Liver (tissue), 9 donors: ENCODE data around the gene RANBP3. TPM values are rescaled to one million over a fixed set of nuclear protein-coding genes. Genes with fewer than 3 reads are reported as not detected.
A peak's percentile ranks its signal among the peaks of the same experiment; 100 is the strongest.
"Not testable (repeated sequence)": the region's sequence is repeated elsewhere in the genome, so short reads cannot be mapped to it uniquely, and the experiment has no call there.

Source experiments
- DNase-seq: peaks from one replicate; pipeline ENCODE4 v3.0.0-alpha.2; 2017; ENCODE audit warnings: low spot score
- H3K27ac ChIP-seq, 2 donors: one replicate each; pipeline ENCODE4 v1.7.0; 2013; ENCODE audit warnings: inconsistent platforms in 2 of 2, low read length in 2 of 2, control low read depth in 1 of 2, low read depth in 1 of 2, mild to moderate bottlenecking in 1 of 2
- H3K27me3 ChIP-seq, 4 donors: one replicate each; pipeline versions ENCODE4 v1.6.1 to v1.7.0; 2013; ENCODE audit warnings: low read length in 3 of 4, inconsistent platforms in 1 of 4, mild to moderate bottlenecking in 1 of 4, moderate library complexity in 1 of 4; ENCODE audit not compliant: control insufficient read depth in 4 of 4, insufficient read depth in 4 of 4
- H3K36me3 ChIP-seq, 4 donors: one replicate each; pipeline versions ENCODE4 v1.6.1 to v1.7.0; 2013; ENCODE audit warnings: low read length in 3 of 4, mild to moderate bottlenecking in 3 of 4, low read depth in 1 of 4, moderate library complexity in 1 of 4; ENCODE audit not compliant: control insufficient read depth in 4 of 4, insufficient read depth in 3 of 4
- H3K4me1 ChIP-seq, 4 donors: one replicate each; pipeline versions ENCODE4 v1.6.1 to v1.7.0; 2013; ENCODE audit warnings: low read length in 3 of 4, mild to moderate bottlenecking in 3 of 4, moderate library complexity in 1 of 4; ENCODE audit not compliant: control insufficient read depth in 4 of 4, insufficient read depth in 4 of 4
- H3K4me3 ChIP-seq, 3 donors: one replicate each; pipeline versions ENCODE4 v1.6.1 to v1.7.0; 2013; ENCODE audit warnings: low read length in 3 of 3, control low read depth in 1 of 3, low read depth in 1 of 3, mild to moderate bottlenecking in 1 of 3
- H3K9ac ChIP-seq, 2 donors: one replicate each; pipeline ENCODE4 v1.7.0; 2013; ENCODE audit warnings: low read length in 2 of 2, mild to moderate bottlenecking in 2 of 2, moderate library complexity in 2 of 2, control low read depth in 1 of 2, low read depth in 1 of 2
- H3K9me3 ChIP-seq, 4 donors: one replicate each; pipeline versions ENCODE4 v1.6.1 to v1.7.0; 2013; ENCODE audit warnings: low read length in 3 of 4; ENCODE audit not compliant: control insufficient read depth in 4 of 4
- FOXA1 ChIP-seq: IDR thresholded peaks from 2 replicates; pipeline ENCODE4 v1.6.1; 2016; ENCODE audit warnings: antibody characterized with exemption
- FOXA2 ChIP-seq: IDR thresholded peaks from 2 replicates; pipeline ENCODE4 v1.6.1; 2016; ENCODE audit warnings: antibody characterized with exemption
- GABPA ChIP-seq, 2 donors: IDR thresholded peaks in 1 of 2; conservative IDR thresholded peaks in 1 of 2; 2 replicates each; pipeline ENCODE4 v1.6.1; 2016; ENCODE audit warnings: antibody characterized with exemption in 2 of 2, mild to moderate bottlenecking in 1 of 2, moderate library complexity in 1 of 2
- HNF4A ChIP-seq, 2 donors: conservative IDR thresholded peaks; 2 replicates each; pipeline ENCODE4 v1.6.1; 2016; ENCODE audit warnings: antibody characterized with exemption in 2 of 2, mild to moderate bottlenecking in 2 of 2
- NR2F2 ChIP-seq: IDR thresholded peaks from 2 replicates; pipeline ENCODE4 v1.6.1; 2016; ENCODE audit warnings: antibody characterized with exemption
- RXRA ChIP-seq, 2 donors: IDR thresholded peaks; 2 replicates each; pipeline ENCODE4 v1.6.1; 2017 to 2018; ENCODE audit warnings: antibody characterized with exemption in 2 of 2, mild to moderate bottlenecking in 1 of 2
- SP1 ChIP-seq: IDR thresholded peaks from 2 replicates; pipeline ENCODE4 v1.6.1; 2018; ENCODE audit warnings: antibody characterized with exemption, mild to moderate bottlenecking
- YY1 ChIP-seq: IDR thresholded peaks from 2 replicates; pipeline ENCODE4 v1.6.1; 2016; ENCODE audit warnings: antibody characterized with exemption, mild to moderate bottlenecking
- WGBS: extraction: QIAGEN DNeasy Blood & Tissue Kit; methylation state at CpG from one replicate; pipeline ENCODE4 v1.1.7; 2013; 5-methylcytosine and 5-hydroxymethylcytosine counted together
- polyA plus RNA-seq, 2 donors: library from polyadenylated mRNA; stranded (reverse) in 1 of 2; unstranded in 1 of 2; fragments of 200-250 nt in 1 of 2; fragments of >200 nt in 1 of 2; fragmentation: Nextera tagmentation in 1 of 2; extraction: Ambion mirVana in 1 of 2; gene quantifications; one replicate each; pipeline versions ENCODE4 v1.2.1 to v1.2.3, GENCODE V29; 2013 to 2015
- total RNA-seq, 2 donors: library from RNA; depleted of rRNA; stranded (reverse); fragments of >200 nt; gene quantifications; one replicate each; pipeline ENCODE4 v1.2.3, GENCODE V29; 2014
- TF ChIP-seq, protein P1 (sequence below): IDR thresholded peaks from 2 replicates; pipeline ENCODE4 v1.6.1; 2016; ENCODE audit warnings: antibody characterized with exemption
- TF ChIP-seq, protein P2 (sequence below): IDR thresholded peaks from 2 replicates; pipeline ENCODE4 v1.6.1; 2016; ENCODE audit warnings: antibody characterized with exemption
- TF ChIP-seq, protein P3 (sequence below): IDR thresholded peaks from 2 replicates; pipeline ENCODE4 v1.6.1; 2016; ENCODE audit warnings: antibody characterized with exemption
- TF ChIP-seq, protein P4 (sequence below): IDR thresholded peaks from 2 replicates; pipeline ENCODE4 v1.6.1; 2016; ENCODE audit warnings: antibody characterized with exemption, mild to moderate bottlenecking
- donor health status: healthy.
- donor health status: healthy.
- donor health status: healthy.
- donor health status: healthy.
- donor health status: healthy.

Gene RANBP3
- total and polyA plus RNA-seq, 4 donors, result 10.0 to 23.3 (median 20.7) TPM

DNA sequence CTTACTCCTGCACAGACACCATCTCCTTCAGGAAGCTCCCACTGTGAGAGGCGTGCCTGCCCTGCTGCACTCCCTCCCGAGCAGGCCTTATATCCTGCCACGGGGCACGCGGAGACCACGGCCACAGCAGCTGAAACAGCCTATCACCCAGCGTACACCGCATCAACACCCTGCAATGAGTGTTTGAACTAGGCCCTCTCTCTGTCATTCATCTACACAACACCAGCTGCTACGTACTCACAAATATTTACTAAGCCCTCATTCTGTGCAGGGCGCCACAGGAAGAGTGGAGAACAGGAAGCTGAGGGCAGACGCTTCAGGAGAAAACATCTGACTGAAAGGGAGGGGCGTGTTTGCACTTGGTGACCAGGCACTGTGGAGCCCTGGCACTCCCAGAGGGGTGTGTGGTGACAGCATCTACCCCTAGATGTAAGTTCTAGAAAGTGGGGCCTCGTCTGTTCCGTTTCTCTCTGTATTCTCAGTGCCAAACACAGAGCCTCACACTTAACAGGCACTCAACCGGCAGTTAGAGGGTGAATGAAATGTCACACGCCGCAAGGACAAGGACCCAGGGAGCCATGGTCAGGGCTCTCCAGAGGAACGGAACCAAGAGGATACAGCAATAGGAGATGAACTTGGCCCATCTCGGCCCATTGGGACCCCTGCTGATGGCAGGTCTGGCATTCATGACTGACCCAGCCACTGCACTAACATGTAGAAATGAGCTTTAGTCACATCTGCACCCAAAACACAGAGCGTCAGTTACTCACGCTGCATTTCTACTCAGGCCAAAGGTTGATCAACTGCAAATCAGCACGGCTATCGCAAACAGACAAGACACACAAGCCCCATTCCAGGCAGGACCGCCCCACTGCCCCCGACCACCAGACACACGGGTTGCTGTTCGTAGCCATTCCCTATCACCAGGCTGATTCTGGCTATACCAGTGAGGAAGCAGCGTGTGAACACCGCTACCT is 15.7 kb downstream of the RANBP3 start (continued):
- TF ChIP-seq, protein P1, sequence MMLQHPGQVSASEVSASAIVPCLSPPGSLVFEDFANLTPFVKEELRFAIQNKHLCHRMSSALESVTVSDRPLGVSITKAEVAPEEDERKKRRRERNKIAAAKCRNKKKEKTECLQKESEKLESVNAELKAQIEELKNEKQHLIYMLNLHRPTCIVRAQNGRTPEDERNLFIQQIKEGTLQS, result no peak
- peak; percentile 62 for TF ChIP-seq YY1
- TF ChIP-seq FOXA2, result peak; percentile 58
- no peak for TF ChIP-seq NR2F2

DNA sequence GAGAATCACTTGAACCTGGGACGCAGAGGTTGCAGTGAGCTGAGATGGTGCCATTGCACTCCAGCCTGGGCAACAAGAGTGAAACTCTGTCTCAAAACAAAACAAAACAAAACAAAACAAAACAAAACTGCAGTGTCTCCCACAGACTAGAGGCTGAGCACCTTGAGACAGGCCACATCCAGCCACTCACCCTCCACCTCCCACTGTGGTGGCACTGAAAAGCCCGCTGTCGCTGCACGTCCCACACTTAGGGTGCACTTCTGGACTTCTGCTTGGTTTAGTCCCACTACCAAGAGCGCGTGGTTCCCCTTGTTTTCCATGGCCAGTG is 16.3 kb downstream of the RANBP3 start:
- not testable (repeated sequence) for H3K36me3 ChIP-seq, H3K9me3 ChIP-seq, DNase-seq, H3K27me3 ChIP-seq
- Histone ChIP-seq H3K4me1 (peaks cover 24 to 58% (median 38%) of the 10 kb centered on the region in 4 donors), H3K27ac (peak overlapping the region; percentile 94 to 99), H3K4me3 (peak overlapping the region in 1 of 3 donors; percentile 5), H3K9ac (peak overlapping the region in 1 of 2 donors; percentile 18)
- 52% methylated on average over 6 of the region's 6 CpGs for WGBS

DNA sequence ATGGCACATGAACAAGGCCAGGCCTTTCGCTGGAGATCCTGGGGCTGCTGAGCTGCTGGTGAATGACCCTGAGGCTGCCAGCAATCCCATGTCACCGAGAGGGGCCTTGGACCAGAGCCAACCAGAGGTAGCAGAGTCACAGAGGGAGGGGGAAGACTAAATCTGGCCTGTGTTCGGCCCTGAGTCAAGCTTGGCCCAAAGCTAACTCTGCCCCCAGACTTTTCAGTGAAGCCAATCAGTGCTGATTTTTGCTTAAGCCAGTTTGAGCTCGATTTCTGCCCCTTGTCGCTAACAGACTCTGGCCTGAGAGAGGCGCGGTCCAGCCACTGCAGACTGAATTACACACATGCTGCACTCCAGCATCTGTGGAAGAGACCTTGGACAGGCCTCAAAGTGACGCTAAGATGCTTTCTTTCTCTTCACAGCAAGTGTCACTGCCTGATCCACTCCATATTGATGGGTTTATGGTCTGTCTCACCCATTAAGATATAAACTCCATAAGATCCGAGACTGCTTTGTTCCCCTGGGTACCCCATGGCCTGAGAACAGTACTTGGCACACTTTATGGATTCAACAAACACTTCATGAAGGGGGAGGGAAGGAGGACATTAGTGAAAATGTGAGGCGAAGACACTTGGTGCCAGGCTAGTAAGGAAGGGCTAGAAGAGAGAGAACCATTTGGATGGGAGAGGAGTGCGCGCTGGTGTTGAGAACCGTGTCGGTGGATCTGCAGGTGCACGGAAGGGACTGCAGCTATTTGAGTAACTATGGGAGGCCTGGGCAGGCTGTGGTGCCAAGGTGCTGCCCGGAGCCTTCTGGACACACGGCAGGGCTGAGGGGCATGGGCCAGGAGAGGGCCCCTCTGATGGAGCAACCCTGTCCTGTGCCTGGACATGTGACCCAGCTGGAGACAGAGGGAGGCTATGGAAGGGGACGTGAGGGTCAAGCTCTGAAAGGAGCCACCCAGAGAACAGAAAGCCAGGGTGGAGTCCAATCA is 17.6 kb downstream of the RANBP3 start:
- H3K27ac ChIP-seq, result peak overlapping the region; percentile 48 to 65
- 73% methylated on average over 18 of the region's 18 CpGs for WGBS
- no peaks in the 10 kb centered on the region for H3K9me3 ChIP-seq
- TF ChIP-seq FOXA1 (no peak), SP1 (peak; percentile 18), RXRA (IDR thresholded peaks at IDR 0.05) (peak; percentile 60 to 89)
- no peaks in the 10 kb centered on the region for H3K36me3 ChIP-seq
- no peak overlapping the region for H3K4me3 ChIP-seq
- peaks cover 22 to 58% (median 36%) of the 10 kb centered on the region in 4 donors for H3K4me1 ChIP-seq
- H3K9ac ChIP-seq, result peak overlapping the region in 1 of 2 donors; percentile 22
- peak; percentile 68 for DNase-seq
- H3K27me3 ChIP-seq, result no peaks in the 10 kb centered on the region

DNA sequence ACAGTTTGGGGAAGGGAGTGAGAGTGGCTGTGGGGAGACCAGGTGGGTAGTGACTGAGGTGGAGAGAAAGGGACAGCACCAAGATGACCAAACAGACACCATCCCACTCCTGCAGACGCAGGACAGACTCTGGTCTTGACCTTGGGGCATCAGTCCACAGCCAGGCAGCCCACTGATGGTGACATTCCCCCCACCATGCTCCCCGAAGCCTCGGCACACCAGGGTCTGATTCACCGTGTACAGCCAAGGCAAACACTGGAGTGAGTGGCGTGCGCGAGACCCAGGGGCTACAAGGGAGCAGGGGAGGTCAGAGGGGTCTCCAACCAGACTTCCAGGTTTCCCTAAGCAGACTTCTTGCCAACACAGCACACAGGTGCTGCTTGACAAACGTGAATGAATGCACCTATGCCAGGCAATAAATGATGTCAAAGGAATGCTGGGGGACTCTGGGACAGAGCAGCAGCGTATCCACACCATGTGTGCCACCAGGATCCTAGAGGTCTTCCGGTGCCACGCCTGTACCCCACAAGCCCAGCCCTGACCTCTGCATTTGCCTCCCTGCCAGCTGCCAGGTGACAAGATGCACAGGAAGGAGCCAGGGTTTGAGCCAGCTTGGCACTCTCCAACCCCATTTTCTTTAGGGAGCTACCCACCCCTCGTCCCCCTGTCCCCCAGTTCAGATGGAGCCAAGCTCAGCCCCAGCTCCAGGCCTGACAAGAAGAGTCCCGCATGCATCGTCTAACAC is 18.5 kb downstream of the RANBP3 start:
- Histone ChIP-seq H3K27me3 (no peaks in the 10 kb centered on the region), H3K4me1 (peaks cover 23 to 64% (median 42%) of the 10 kb centered on the region in 4 donors), H3K9me3 (no peaks in the 10 kb centered on the region), H3K27ac (peak overlapping the region; percentile 20 to 48), H3K4me3 (no peak overlapping the region), H3K9ac (no peak overlapping the region), H3K36me3 (no peaks in the 10 kb centered on the region)
- WGBS, result 80% methylated on average over 14 of the region's 14 CpGs
- TF ChIP-seq, protein P2, sequence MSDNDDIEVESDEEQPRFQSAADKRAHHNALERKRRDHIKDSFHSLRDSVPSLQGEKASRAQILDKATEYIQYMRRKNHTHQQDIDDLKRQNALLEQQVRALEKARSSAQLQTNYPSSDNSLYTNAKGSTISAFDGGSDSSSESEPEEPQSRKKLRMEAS, result no peak
- TF ChIP-seq, protein P3, sequence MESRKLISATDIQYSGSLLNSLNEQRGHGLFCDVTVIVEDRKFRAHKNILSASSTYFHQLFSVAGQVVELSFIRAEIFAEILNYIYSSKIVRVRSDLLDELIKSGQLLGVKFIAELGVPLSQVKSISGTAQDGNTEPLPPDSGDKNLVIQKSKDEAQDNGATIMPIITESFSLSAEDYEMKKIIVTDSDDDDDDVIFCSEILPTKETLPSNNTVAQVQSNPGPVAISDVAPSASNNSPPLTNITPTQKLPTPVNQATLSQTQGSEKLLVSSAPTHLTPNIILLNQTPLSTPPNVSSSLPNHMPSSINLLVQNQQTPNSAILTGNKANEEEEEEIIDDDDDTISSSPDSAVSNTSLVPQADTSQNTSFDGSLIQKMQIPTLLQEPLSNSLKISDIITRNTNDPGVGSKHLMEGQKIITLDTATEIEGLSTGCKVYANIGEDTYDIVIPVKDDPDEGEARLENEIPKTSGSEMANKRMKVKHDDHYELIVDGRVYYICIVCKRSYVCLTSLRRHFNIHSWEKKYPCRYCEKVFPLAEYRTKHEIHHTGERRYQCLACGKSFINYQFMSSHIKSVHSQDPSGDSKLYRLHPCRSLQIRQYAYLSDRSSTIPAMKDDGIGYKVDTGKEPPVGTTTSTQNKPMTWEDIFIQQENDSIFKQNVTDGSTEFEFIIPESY, result no peak
- TF ChIP-seq, protein P4, sequence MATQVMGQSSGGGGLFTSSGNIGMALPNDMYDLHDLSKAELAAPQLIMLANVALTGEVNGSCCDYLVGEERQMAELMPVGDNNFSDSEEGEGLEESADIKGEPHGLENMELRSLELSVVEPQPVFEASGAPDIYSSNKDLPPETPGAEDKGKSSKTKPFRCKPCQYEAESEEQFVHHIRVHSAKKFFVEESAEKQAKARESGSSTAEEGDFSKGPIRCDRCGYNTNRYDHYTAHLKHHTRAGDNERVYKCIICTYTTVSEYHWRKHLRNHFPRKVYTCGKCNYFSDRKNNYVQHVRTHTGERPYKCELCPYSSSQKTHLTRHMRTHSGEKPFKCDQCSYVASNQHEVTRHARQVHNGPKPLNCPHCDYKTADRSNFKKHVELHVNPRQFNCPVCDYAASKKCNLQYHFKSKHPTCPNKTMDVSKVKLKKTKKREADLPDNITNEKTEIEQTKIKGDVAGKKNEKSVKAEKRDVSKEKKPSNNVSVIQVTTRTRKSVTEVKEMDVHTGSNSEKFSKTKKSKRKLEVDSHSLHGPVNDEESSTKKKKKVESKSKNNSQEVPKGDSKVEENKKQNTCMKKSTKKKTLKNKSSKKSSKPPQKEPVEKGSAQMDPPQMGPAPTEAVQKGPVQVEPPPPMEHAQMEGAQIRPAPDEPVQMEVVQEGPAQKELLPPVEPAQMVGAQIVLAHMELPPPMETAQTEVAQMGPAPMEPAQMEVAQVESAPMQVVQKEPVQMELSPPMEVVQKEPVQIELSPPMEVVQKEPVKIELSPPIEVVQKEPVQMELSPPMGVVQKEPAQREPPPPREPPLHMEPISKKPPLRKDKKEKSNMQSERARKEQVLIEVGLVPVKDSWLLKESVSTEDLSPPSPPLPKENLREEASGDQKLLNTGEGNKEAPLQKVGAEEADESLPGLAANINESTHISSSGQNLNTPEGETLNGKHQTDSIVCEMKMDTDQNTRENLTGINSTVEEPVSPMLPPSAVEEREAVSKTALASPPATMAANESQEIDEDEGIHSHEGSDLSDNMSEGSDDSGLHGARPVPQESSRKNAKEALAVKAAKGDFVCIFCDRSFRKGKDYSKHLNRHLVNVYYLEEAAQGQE, result no peak
- TF ChIP-seq HNF4A (conservative IDR thresholded peaks at IDR 0.05) (no peak), SP1 (no peak), RXRA (IDR thresholded peaks at IDR 0.05) (no peak), YY1 (no peak), GABPA (IDR thresholded peaks at IDR 0.05 in 1 of 2, conservative IDR thresholded peaks at IDR 0.05 in 1 of 2) (no peak)
- no peak for DNase-seq
